BE2C (cell line): ENCODE measurements around the gene ANO2.

Experiments used
- DNase-seq: peaks from one replicate; pipeline ENCODE4 v3.0.0-alpha.2; 2020
- H3K27me3 ChIP-seq: fragments of 250-450 bp; sonication (Bioruptor Pico); 2 replicates; pipeline ENCODE4 v1.5.1; 2020; ENCODE audit warnings: mild to moderate bottlenecking
- H3K36me3 ChIP-seq: fragments of 250-450 bp; sonication (Bioruptor Pico); 2 replicates; pipeline ENCODE4 v1.5.1; 2020; ENCODE audit warnings: mild to moderate bottlenecking
- H3K4me1 ChIP-seq: fragments of 250-450 bp; sonication (Bioruptor Pico); 2 replicates; pipeline ENCODE4 v1.5.1; 2020
- H3K4me3 ChIP-seq: 2 replicates; pipeline ENCODE4 v1.5.1; 2011; ENCODE audit warnings: low read depth, low read length
- H3K9me3 ChIP-seq: fragments of 250-450 bp; sonication (Bioruptor Pico); 2 replicates; pipeline ENCODE4 v1.5.1; 2020
- CTCF ChIP-seq: IDR thresholded peaks from 2 replicates; pipeline ENCODE4 v1.5.1; 2012; ENCODE audit warnings: mild to moderate bottlenecking, low read depth, low read length

ANO2 gene

GRCh38 chr12:5643266-5643665, 301.8 kb downstream of the ANO2 start:
- DNase-seq: no peak
- Histone ChIP-seq H3K27me3 (no peaks in the 10 kb centered on the region), H3K36me3 (no peaks in the 10 kb centered on the region), H3K4me3 (no peak overlapping the region), H3K4me1 (no peaks in the 10 kb centered on the region), H3K9me3 (no peaks in the 10 kb centered on the region)
- no peak for TF ChIP-seq CTCF

GRCh38 chr12:5637698-5638097, 307.4 kb downstream of the ANO2 start:
- no peak for TF ChIP-seq CTCF
- H3K4me1 ChIP-seq: no peaks in the 10 kb centered on the region
- peaks cover 23% of the 10 kb centered on the region for H3K27me3 ChIP-seq
- H3K9me3 ChIP-seq: no peaks in the 10 kb centered on the region
- DNase-seq: no peak
- H3K36me3 ChIP-seq: no peaks in the 10 kb centered on the region
- H3K4me3 ChIP-seq: no peak overlapping the region

GRCh38 chr12:5636907-5637306, 308.2 kb downstream of the ANO2 start:
- Histone ChIP-seq H3K9me3 (no peaks in the 10 kb centered on the region), H3K4me3 (no peak overlapping the region), H3K4me1 (no peaks in the 10 kb centered on the region), H3K36me3 (no peaks in the 10 kb centered on the region), H3K27me3 (peaks cover 31% of the 10 kb centered on the region)
- DNase-seq: no peak
- TF ChIP-seq CTCF: no peak

- Histone ChIP-seq H3K4me3 (no peak overlapping the region), H3K9me3 (no peaks in the 10 kb centered on the region), H3K27me3 (peaks cover 46% of the 10 kb centered on the region), H3K36me3 (no peaks in the 10 kb centered on the region), H3K4me1 (no peaks in the 10 kb centered on the region)
- DNase-seq: no peak
- no peak for TF ChIP-seq CTCF
These were observed 312.0 kb downstream of the ANO2 start for GRCh38 chr12:5633106-5633505.

- peaks cover 46% of the 10 kb centered on the region for H3K27me3 ChIP-seq
- no peaks in the 10 kb centered on the region for H3K36me3 ChIP-seq
- H3K9me3 ChIP-seq: no peaks in the 10 kb centered on the region
- no peak overlapping the region for H3K4me3 ChIP-seq
- DNase-seq: no peak
- TF ChIP-seq CTCF: no peak
- H3K4me1 ChIP-seq: no peaks in the 10 kb centered on the region
These were observed 312.6 kb downstream of the ANO2 start for GRCh38 chr12:5632453-5632852.

- no peak for TF ChIP-seq CTCF
- no peak for DNase-seq
- H3K4me1 ChIP-seq: no peaks in the 10 kb centered on the region
- H3K36me3 ChIP-seq: no peaks in the 10 kb centered on the region
- no peaks in the 10 kb centered on the region for H3K9me3 ChIP-seq
- H3K27me3 ChIP-seq: peaks cover 46% of the 10 kb centered on the region
- H3K4me3 ChIP-seq: no peak overlapping the region
These were observed 313.6 kb downstream of the ANO2 start for GRCh38 chr12:5631497-5631896.
